ENCODE measurements around the gene LOC128125822.
"Not testable (repeated sequence)": the region's sequence is repeated elsewhere in the genome, so short reads cannot be mapped to it uniquely, and the experiment has no call there.

The LOC128125822 gene

DNA sequence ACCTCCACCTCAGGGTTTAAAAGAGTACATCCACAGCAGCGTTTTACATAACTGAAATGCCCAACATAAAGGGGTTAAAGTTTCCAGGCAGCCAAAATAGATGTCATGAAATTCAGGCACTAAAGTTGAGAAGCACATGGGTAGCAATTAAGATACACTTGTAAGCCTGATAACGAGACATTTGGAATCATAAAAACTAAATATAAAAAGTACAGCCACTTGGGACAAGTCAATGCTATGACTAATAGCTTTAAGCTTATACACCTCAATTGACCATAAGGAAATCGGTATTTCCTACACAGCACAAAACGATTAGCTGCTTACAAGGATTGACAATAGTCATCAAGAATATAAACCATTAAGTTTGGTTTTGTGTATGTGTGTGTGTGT lies 11.8 kb downstream of the LOC128125822 start:
- no peaks in the 10 kb centered on the region for H3K4me1 ChIP-seq (ENCODE audit: insufficient read depth)
- 86% methylated on average over 4 of the region's 4 CpGs for WGBS (ENCODE audit: low lambda C conversion rate, missing lambda C conversion rate)

DNA sequence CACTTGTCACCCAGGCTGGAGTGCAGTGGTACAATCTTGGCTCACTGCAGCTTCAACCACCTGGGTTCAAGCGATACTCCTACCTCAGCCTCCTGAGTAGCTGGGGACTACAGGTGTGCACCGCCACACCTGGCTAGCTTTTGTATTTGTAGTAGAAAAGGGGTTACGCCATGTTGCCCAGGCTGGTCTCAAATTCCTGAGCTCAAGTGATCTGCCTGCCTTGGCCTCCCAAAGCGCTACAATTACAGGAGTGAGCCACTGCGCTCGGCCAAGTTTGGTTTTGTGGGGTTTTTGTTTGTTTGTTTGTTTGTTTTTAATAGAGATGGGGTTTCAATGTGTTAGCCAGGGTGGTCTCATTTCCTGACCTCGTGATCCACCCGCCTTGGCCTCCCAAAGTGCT lies 12.3 kb downstream of the LOC128125822 start:
- Histone ChIP-seq H2AFZ (no peak overlapping the region), H3K4me1 (ENCODE audit: insufficient read depth) (no peaks in the 10 kb centered on the region), H3K4me2 (no peak overlapping the region), H3K9me3 (ENCODE audit: low read depth) (no peaks in the 10 kb centered on the region), H3K27ac (no peak overlapping the region), H3K9me2 (replicated peaks; ENCODE audit: insufficient read depth) (no peaks in the 10 kb centered on the region), H3K79me2 (peaks cover 2% of the 10 kb centered on the region), H3K4me3 (no peak overlapping the region), H4K20me1 (ENCODE audit: insufficient read depth, poor library complexity, severe bottlenecking) (peaks cover 8% of the 10 kb centered on the region), H3K36me3 (replicated peaks; ENCODE audit: insufficient read depth, low read depth) (no peaks in the 10 kb centered on the region), H3K27me3 (no peaks in the 10 kb centered on the region)
- DNase-seq (ENCODE audit: low spot score) = no peak
- TF ChIP-seq EZH2 (IDR thresholded peaks at IDR 0.05; ENCODE audit: borderline replicate concordance) (no peak), EZH2phosphoT487 (IDR thresholded peaks at IDR 0.05; ENCODE audit: low read depth, severe bottlenecking, unreplicated experiment) (no peak)
- TF ChIP-seq, protein P1, sequence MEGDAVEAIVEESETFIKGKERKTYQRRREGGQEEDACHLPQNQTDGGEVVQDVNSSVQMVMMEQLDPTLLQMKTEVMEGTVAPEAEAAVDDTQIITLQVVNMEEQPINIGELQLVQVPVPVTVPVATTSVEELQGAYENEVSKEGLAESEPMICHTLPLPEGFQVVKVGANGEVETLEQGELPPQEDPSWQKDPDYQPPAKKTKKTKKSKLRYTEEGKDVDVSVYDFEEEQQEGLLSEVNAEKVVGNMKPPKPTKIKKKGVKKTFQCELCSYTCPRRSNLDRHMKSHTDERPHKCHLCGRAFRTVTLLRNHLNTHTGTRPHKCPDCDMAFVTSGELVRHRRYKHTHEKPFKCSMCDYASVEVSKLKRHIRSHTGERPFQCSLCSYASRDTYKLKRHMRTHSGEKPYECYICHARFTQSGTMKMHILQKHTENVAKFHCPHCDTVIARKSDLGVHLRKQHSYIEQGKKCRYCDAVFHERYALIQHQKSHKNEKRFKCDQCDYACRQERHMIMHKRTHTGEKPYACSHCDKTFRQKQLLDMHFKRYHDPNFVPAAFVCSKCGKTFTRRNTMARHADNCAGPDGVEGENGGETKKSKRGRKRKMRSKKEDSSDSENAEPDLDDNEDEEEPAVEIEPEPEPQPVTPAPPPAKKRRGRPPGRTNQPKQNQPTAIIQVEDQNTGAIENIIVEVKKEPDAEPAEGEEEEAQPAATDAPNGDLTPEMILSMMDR (IDR thresholded peaks at IDR 0.05; ENCODE audit: poor library complexity) = no peak
- WGBS (ENCODE audit: low lambda C conversion rate, missing lambda C conversion rate) = 93% methylated on average over 8 of the region's 8 CpGs

More for the DNA sequence above, 11.8 kb downstream of the LOC128125822 start:
- Histone ChIP-seq H4K20me1 (ENCODE audit: insufficient read depth, poor library complexity, severe bottlenecking) (peaks cover 10% of the 10 kb centered on the region), H2AFZ (no peak overlapping the region), H3K9me3 (ENCODE audit: low read depth) (no peaks in the 10 kb centered on the region), H3K27me3 (no peaks in the 10 kb centered on the region), H3K4me3 (no peak overlapping the region), H3K9me2 (replicated peaks; ENCODE audit: insufficient read depth) (no peaks in the 10 kb centered on the region), H3K79me2 (peaks cover 6% of the 10 kb centered on the region), H3K36me3 (replicated peaks; ENCODE audit: insufficient read depth, low read depth) (no peaks in the 10 kb centered on the region), H3K27ac (no peak overlapping the region), H3K4me2 (no peak overlapping the region)
- no peak for TF ChIP-seq EZH2 (IDR thresholded peaks at IDR 0.05; ENCODE audit: borderline replicate concordance)
- TF ChIP-seq, protein P1 (IDR thresholded peaks at IDR 0.05; ENCODE audit: poor library complexity) = no peak
- no peak for TF ChIP-seq EZH2phosphoT487 (IDR thresholded peaks at IDR 0.05; ENCODE audit: low read depth, severe bottlenecking, unreplicated experiment)
- no peak for DNase-seq (ENCODE audit: low spot score)

DNA sequence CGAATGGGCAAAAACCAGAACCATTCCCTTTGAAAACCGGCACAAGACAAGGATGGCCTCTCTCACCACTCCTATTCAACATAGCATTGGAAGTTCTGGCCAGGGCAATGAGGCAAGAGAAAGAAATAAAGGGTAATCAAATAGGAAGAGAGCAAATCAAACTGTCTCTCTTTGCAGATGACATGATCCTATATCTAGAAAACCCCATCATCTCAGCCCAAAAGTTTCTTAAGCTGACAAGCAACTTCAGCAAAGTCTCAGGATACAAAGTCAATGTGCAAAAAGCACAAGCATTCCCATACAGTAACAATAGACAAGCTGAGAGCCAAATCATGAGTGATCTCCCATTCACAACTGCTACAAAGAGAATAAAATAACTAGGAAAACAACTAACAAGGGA lies 13.4 kb downstream of the LOC128125822 start:
- not testable (repeated sequence) for H3K27me3 ChIP-seq; H3K36me3 ChIP-seq (replicated peaks; ENCODE audit: insufficient read depth, low read depth); H4K20me1 ChIP-seq (ENCODE audit: insufficient read depth, poor library complexity, severe bottlenecking); H3K4me2 ChIP-seq; H3K4me3 ChIP-seq; DNase-seq (ENCODE audit: low spot score); H3K4me1 ChIP-seq (ENCODE audit: insufficient read depth); H2AFZ ChIP-seq; H3K9me2 ChIP-seq (replicated peaks; ENCODE audit: insufficient read depth); H3K27ac ChIP-seq; H3K9me3 ChIP-seq (ENCODE audit: low read depth); H3K79me2 ChIP-seq
- 89% methylated on average over 2 of the region's 2 CpGs for WGBS (ENCODE audit: low lambda C conversion rate, missing lambda C conversion rate)

DNA sequence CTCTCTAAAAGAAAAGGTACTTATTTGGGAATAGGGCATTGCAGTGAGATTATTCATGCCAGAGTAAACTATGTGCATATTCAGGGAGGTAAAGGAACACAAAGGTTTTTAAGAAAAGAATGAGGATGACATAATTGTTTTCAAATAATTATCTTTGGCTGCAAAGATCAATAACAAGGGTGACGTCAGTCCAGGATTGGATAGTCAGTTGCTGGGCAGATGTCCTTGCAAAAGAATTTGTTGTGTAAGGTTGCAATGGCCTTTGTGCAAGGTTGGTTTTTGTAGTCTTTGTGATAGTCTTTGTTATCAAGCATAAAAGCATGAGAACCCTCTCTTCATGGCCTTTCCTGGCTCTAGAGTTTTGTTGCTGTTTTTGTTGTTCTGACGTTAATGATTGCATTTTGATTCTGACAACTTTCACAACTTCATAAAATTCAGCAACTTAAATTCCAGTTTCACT lies 17.7 kb downstream of the LOC128125822 start:
- TF ChIP-seq, protein P1 (IDR thresholded peaks at IDR 0.05; ENCODE audit: poor library complexity) = no peak
- no peak for TF ChIP-seq EZH2phosphoT487 (IDR thresholded peaks at IDR 0.05; ENCODE audit: low read depth, severe bottlenecking, unreplicated experiment)
- TF ChIP-seq EZH2 (IDR thresholded peaks at IDR 0.05; ENCODE audit: borderline replicate concordance) = no peak
- H3K36me3 ChIP-seq (replicated peaks; ENCODE audit: insufficient read depth, low read depth) = no peaks in the 10 kb centered on the region
- H3K9me2 ChIP-seq (replicated peaks; ENCODE audit: insufficient read depth) = no peaks in the 10 kb centered on the region
- DNase-seq (ENCODE audit: low spot score) = no peak
- no peak overlapping the region for H3K4me3 ChIP-seq
- H3K27ac ChIP-seq = no peak overlapping the region
- no peaks in the 10 kb centered on the region for H3K9me3 ChIP-seq (ENCODE audit: low read depth)
- no peak overlapping the region for H2AFZ ChIP-seq
- no peaks in the 10 kb centered on the region for H3K79me2 ChIP-seq
- 68% methylated on average over 2 of the region's 2 CpGs for WGBS (ENCODE audit: low lambda C conversion rate, missing lambda C conversion rate)
- H4K20me1 ChIP-seq (ENCODE audit: insufficient read depth, poor library complexity, severe bottlenecking) = no peaks in the 10 kb centered on the region
- H3K4me2 ChIP-seq = no peak overlapping the region
- H3K27me3 ChIP-seq = no peaks in the 10 kb centered on the region
- H3K4me1 ChIP-seq (ENCODE audit: insufficient read depth) = no peaks in the 10 kb centered on the region
